GM19193 (cell line): ENCODE data around the gene LAMA2.

Experiments
- POLR2A ChIP-seq: IDR thresholded peaks from 4 replicates; pipeline ENCODE4 v1.6.1; 2011; ENCODE audit not compliant: insufficient read depth, insufficient read length; ENCODE audit errors: extremely low read depth

The LAMA2 gene

DNA sequence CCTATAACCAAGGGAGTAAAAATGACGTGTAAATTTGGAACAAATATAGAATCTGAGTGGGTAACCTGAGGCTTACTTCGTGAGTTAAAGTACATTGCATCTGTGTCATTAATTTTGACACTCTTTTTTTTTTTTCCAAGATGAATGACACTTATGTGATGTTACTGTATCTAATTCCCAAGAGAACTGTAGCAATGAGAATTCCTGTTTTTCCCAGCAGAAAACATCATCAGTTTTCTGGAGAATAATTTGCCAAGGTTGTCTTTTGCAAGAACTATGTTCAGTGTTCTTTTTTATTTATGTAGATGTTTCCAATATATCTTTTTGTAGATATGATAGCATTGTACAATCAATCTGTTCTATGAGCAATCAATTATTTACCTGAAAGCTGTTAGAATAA lies 543.4 kb downstream of the LAMA2 start:
- TF ChIP-seq POLR2A, result no peak

DNA sequence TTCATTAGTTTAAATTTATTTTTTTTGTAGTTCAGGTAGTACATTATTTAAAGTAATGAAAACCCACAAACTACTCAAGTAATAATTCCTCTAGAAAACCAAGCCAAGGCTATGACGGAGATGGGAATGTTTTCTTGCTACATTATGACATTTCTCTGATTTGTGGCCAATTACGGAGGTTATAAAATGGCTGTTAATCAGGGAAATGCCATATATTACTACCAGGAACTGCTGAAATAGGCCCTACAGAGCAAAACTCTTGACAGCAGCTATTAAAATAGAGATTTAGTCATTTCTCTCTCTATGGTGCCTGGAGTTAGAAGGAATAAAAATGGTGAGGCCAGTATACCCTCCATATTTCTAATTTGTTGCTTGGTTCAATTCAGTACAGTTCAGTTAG lies 547.0 kb downstream of the LAMA2 start:
- TF ChIP-seq POLR2A, result no peak

DNA sequence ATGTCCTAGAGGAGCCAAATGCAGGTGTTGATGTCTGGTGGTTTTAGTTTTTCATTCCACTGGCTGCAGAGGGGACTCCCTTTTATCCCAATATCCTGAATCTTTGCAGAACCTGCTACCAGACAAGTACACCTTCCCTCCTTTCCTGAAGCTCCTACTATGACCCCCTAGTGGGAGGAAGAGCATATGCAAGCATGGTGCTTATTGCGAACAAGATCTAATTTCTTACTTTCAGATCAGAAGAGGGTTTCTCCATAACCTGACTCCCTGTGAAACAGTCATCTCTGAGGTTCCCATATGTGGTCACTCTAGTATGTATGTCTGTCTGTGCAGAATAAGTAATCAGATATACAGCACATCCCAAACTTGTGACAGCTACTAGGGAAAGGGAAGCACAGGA lies 549.8 kb downstream of the LAMA2 start:
- no peak for TF ChIP-seq POLR2A

- TF ChIP-seq POLR2A, result no peak
Observed at GRCh38 chr6:129434091-129434490, 551.2 kb downstream of the LAMA2 start.

DNA sequence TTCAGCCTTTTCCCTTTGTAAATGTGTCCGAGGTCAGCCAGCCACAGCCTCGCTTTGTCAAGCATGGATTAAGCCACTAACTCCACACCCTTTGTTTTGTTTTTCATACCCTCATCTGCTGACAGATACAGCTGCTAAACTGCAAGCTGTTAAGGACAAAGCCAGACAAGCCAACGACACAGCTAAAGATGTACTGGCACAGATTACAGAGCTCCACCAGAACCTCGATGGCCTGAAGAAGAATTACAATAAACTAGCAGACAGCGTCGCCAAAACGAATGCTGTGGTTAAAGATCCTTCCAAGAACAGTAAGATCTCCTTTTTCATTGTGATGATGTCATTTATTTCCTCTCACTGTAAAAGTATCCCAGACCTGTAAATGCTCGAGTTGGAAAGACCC lies 557.8 kb downstream of the LAMA2 start:
- TF ChIP-seq POLR2A, result no peak

GRCh38 chr6:129444683-129445082 lies 561.7 kb downstream of the LAMA2 start:
- no peak for TF ChIP-seq POLR2A

DNA sequence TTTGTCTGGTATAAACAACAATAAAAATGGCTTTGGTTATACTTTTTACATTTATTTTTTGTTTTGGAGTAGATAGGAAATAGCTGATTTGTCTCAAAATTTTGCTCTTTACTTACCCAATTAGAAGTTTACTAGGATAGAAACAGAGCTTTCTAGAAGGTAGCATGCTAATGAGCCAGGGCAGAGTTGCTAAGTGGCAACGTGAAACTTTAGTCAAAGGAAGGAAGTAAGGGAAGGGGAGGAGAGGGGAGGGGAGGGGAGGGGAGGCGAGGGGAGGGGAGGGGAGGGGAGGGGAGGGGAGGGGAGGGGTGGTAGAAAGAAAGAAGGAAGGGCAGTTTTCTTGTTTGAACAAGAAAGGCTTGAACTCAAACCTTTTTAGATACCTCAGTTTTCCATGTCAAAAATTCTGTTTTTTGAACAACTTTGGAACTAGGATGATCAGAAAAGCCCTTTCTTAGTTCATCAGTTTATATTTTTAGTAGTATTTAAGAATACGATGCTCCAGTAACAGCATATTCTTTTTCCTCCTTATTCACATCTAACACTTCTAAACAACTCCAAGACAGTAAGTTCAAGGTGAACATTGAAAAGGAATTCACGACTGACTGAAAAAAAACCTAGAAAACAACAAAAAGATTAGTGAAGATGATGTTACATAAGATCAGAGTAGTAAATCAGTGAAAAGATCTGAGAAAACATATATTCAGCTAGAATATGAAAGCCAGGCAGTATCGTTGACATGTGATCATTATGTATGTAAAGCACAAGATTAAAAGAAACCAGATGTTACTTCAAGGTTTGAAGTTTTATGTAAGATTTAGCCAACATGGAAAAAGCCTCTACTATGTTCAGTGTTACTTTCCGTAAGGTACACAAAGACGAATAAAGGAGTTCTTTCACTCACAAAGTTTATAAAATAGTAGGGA lies 563.6 kb downstream of the LAMA2 start:
- TF ChIP-seq POLR2A, result no peak

DNA sequence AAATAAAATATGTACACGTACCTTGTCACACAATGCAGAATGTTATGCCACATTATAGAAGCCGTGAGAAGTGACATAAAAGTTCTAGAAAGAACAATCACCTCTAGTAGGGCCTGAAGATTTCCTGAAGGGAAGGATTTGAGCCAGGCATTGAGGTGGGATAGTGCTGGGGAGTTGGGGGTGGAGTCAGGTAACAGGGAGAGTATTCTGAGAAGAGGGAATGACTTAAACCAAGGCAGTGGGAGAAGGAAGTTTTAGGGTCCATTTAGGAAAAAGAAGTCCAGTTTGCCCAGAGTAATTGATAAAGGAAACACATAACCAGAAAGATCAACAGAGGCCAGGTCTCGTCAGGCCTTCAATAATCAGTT lies 564.2 kb downstream of the LAMA2 start:
- TF ChIP-seq POLR2A, result no peak

- TF ChIP-seq POLR2A, result no peak
Observed at GRCh38 chr6:129448965-129449364, 566.0 kb downstream of the LAMA2 start.

- TF ChIP-seq POLR2A, result no peak
Observed at GRCh38 chr6:129451187-129451586, 568.2 kb downstream of the LAMA2 start.

DNA sequence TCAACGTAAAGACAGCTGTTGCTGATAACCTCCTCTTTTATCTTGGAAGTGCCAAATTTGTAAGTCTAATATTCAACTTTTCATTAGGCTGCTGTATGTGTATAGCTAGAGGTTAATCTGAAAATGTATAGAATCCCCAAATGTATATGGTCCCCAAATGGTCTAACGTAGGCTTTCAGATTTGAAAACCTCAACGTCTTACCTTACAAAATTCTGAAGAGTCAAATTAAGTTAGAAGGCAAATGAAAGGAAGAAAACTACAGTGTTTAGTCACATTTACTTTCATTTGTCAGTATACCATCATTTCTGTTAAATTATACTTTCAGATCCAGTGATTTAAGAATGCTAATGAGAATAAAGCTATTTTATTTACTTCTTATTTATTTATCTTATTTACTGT lies 570.1 kb downstream of the LAMA2 start:
- no peak for TF ChIP-seq POLR2A

DNA sequence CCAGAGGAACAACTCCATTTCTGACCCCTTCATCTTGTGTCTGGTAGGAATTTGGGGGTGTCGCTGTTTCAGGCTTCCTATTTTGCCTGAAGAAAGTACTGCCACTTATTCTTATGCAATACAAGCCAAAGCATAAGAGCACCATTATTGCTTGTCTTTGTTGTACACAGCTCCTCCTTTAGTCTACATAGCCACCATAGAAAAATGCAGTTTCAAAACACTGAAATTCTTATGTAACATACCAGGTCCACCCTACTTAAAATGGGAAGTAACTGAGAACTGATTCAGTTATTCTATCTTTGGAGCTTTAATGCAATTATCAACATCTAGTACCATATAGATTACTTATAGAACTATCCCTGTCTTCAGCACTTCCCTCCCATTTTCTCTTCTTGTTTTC lies 571.5 kb downstream of the LAMA2 start:
- no peak for TF ChIP-seq POLR2A

DNA sequence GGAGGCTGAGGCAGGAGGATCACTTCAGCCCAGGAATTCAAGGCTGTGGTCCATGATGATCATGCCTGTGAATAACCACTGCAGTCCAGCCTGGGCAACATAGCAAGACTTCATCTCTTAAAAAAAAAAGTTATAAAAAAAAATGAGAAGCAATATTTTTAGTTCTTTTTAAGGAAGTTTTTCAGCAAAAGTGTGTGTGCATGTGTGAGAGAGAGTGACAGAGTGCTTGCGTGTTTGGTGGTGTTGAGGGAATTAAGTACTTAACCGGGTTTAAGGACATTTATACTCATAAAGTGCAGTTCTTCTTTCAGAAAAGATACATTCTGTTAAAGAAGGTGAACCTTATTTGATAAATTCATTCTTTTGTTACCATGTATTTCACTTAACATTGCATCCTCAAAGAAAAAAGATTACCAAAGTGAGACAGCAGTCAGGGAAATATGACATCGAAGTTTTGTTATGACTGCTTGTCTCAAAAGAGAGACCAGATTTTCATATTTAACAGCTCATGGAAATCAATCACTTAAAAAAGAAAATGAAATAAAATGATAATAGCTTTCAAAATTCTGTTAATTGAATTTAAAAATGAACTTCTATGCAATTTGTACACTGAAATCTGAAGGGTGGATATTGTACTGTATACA lies 572.3 kb downstream of the LAMA2 start:
- no peak for TF ChIP-seq POLR2A

- TF ChIP-seq POLR2A, result no peak
Observed at GRCh38 chr6:129460221-129460620, 577.3 kb downstream of the LAMA2 start.

GRCh38 chr6:129469070-129469662 lies 586.2 kb downstream of the LAMA2 start:
- no peak for TF ChIP-seq POLR2A

- TF ChIP-seq POLR2A, result no peak
Observed at GRCh38 chr6:129472239-129472638, 589.3 kb downstream of the LAMA2 start.
